ENCODE data around the gene DOP1B. TPM values are rescaled to one million over a fixed set of nuclear protein-coding genes. Genes with fewer than 3 reads are reported as not detected.
"Not testable (repeated sequence)": the region's sequence is repeated elsewhere in the genome, so short reads cannot be mapped to it uniquely, and the experiment has no call there.

Gene DOP1B
- total RNA-seq, 1 donor from 2014 or later, result 7.6 TPM

GRCh38 chr21:36130839-36131238 is 25.8 kb upstream of the DOP1B start:
- DNase-seq (ENCODE audit: low spot score); intact Hi-C loops (cut with DNase I): not testable (repeated sequence)

GRCh38 chr21:36132696-36133095 is 23.9 kb upstream of the DOP1B start:
- no peak for DNase-seq (ENCODE audit: low spot score)

GRCh38 chr21:36134803-36135390 is 21.7 kb upstream of the DOP1B start, which contains the start of gene CBR3:
CBR3 (plus strand) TSS chr21:36135079; CDS start chr21:36135193, 114 bp downstream.
- DNase-seq (ENCODE audit: low spot score), result no peak
- intact Hi-C loops (cut with DNase I), result loop anchor here (5.0 kb wide), 1 partner anchor 187 kb away; the partner anchor contains the start of gene MORC3

More at GRCh38 chr21:36132696-36133095, 23.9 kb upstream of the DOP1B start:
- intact Hi-C loops (cut with DNase I), result no loop called here

GRCh38 chr21:36135391-36136102 is 21.1 kb upstream of the DOP1B start:
- DNase-seq (ENCODE audit: low spot score), result peak; percentile 79
- intact Hi-C loops (cut with DNase I), result loop anchor here (5.0 kb wide), 1 partner anchor 187 kb away; the partner anchor contains the start of gene MORC3

- intact Hi-C loops (cut with DNase I), result loop anchor here (2.0 to 5.0 kb wide), 4 partner anchors 68 to 191 kb away; partner anchors contain the start of gene MORC3
- DNase-seq (ENCODE audit: low spot score), result peak; percentile 39
Observed at GRCh38 chr21:36139791-36140190, 16.8 kb upstream of the DOP1B start.

- DNase-seq (ENCODE audit: low spot score), result peak; percentile 81
- intact Hi-C loops (cut with DNase I), result loop anchor here (2.0 to 5.0 kb wide), 3 partner anchors 66 to 189 kb away; no protein-coding TSS in a partner anchor
Observed at GRCh38 chr21:36141513-36141925, 15.1 kb upstream of the DOP1B start.

GRCh38 chr21:36144233-36144632 is 12.4 kb upstream of the DOP1B start:
- intact Hi-C loops (cut with DNase I), result loop anchor here (5.0 kb wide), 2 partner anchors 63 to 118 kb away; no protein-coding TSS in a partner anchor
- DNase-seq (ENCODE audit: low spot score), result not testable (repeated sequence)

GRCh38 chr21:36145259-36145658 is 11.4 kb upstream of the DOP1B start:
- DNase-seq (ENCODE audit: low spot score), result no peak
- intact Hi-C loops (cut with DNase I), result no loop called here

GRCh38 chr21:36147911-36148310 is 8.7 kb upstream of the DOP1B start:
- DNase-seq (ENCODE audit: low spot score), result no peak
- intact Hi-C loops (cut with DNase I), result no loop called here

GRCh38 chr21:36148886-36149285 is 7.7 kb upstream of the DOP1B start:
- intact Hi-C loops (cut with DNase I), result no loop called here
- peak; percentile 66 for DNase-seq (ENCODE audit: low spot score)

DNA sequence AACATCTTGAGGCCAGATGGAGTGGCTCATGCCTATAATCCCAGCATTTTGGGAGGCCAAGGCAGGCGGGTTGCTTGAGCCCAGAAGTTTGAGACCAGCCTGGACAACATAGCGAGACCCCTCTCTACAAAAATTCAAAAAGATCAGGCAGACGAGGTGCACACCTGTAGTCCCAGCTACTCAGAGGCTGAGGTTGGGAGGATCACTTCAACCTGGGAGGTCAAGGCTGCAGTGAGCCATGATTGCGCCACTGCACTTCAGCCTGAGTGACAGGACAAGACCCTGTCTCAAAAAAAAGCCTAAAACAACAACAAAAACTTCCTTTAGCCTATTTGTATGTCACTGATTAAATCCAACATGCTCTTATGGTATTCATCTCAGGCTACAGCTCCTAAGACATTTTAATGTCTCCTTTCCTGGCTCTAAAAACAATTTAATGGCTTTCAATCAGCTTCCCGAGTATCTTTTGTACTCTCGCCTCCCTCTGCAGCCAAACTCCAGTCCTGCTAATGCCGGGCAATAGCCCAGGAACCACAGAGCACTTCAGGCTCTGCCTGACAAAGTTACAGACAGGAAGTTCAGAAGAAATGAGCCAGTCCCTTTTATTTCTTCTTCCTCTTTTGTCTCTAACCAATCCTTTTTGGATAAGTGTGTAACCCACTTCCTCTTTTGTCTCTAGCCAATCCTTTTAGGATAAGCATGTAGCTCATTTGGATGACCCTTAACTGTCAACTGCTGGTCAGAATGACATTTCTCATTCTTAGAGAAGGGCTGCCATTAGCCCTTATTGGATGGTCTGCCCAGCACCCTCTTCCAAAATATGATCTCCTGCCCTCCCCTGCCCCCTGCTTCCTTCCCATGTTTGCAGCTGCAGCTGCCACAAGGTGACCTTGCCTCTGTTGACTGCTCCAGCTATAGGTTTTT is 6.6 kb upstream of the DOP1B start:
- DNase-seq (ENCODE audit: low spot score), result peak; percentile 44
- intact Hi-C loops (cut with DNase I), result no loop called here

DNA sequence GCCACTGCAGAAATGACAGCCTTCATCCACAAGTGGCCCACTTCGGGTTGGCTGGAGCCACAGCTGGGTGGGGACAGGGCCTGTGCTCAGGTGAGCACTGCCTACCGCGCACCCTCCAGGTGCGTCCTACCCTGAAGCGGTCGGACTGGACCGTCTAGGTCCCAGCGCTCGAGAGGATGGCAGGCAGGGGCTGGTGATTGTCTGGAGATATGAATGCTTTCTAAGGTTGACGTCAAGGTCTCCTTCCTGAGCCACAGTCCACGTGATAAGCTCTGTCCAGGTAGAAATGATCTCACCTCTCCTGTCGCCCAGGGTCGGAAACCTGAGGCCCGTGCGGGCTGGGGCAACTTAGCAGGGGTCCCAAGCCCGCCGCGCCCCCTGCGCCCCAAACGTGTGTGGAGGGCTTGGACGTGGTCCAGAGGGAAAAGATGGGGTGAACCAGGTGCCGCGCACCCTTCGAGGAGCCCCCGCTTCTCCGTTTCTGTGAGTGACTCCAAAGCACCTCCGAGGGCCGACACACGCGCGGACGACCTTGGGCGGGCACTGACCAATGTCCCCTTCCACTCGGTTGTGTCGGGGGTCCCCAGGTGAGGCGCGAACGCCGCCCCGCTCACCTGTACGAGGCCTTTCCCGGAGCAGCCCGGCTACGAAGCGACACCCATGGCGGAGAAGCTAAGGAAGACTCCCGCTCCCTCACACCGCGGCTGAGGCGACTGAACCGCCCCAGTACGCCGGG is 853 bp upstream of the DOP1B start:
- DNase-seq (ENCODE audit: low spot score), result no peak
- intact Hi-C loops (cut with DNase I), result loop anchor here (5.0 kb wide), 1 partner anchor 167 kb away; the partner anchor contains the start of gene MORC3

DNA sequence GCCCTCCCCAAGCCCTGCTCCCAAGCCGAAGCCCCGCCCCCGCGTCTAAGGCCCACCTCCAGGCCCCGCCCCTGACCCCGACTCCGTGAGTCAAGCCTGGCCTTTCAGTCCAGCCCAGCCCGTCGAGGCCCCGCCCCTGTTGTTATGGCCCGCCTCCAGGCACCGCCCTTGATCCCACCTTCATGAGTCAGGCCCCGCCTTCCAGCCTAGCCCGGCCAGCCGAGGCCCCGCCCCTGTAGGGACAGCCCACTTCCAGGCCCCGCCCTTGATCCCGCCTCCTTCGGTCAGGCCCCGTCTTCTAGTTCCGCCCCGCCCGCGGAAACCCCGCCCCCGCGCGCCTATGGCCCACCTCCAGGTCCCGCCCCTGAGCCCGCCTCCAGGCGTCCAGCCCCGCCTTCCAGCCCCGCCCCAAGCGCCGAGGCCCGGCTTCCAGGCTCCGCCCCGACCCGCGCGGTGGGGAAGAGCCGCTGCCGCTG is 247 bp upstream of the DOP1B start:
- intact Hi-C loops (cut with DNase I), result loop anchor here (5.0 kb wide), 1 partner anchor 166 kb away; the partner anchor contains the start of gene MORC3
- DNase-seq (ENCODE audit: low spot score), result peak; percentile 100

- DNase-seq (ENCODE audit: low spot score), result no peak
- intact Hi-C loops (cut with DNase I), result loop anchor here (5.0 kb wide), 1 partner anchor 163 kb away; the partner anchor contains the start of gene MORC3
Observed at GRCh38 chr21:36159356-36159921, 2.8 kb downstream of the DOP1B start.

DNA sequence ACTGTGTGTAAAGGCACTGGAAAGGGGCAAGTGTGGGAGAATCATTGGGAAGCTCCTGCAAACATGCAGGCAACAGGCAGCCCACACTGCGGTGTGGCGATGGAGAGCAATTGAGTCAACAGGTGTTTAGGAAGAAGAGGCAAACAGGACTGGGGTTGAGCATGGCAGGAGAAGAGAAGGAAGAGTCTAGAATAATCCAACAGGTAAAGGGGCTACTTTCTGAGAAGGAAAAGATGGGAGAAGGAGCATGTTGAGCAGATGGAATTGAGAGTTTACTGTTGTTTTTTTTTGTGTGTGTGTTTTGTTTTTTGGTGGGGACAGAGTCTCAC is 4.2 kb downstream of the DOP1B start:
- intact Hi-C loops (cut with DNase I), result no loop called here
- DNase-seq (ENCODE audit: low spot score), result no peak

DNA sequence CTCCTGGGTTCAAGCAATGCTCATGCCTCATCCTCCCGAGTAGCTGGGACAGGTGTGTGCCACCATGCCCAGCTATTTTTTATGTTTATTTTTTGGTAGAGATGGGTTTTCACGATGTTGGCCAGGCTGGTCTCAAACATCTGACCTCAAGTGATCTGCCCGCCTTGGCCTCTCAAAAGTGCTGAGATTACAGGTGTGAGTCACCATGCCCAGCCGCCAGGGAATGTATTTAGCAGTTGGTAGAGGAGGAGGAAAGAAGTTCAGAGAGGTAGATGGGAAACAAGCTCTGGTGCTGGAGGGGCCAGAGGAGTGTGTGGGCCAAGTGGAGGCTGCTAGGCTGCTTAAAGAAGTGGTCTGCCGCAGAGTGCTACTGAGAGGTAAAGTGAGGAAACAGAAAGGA is 6.0 kb downstream of the DOP1B start:
- no peak for DNase-seq (ENCODE audit: low spot score)
- intact Hi-C loops (cut with DNase I), result no loop called here

GRCh38 chr21:36163750-36164741 is 7.4 kb downstream of the DOP1B start:
- intact Hi-C loops (cut with DNase I), result no loop called here
- peak; percentile 39 for DNase-seq (ENCODE audit: low spot score)
